ENCODE results near the gene CISTR. TPM values are rescaled to one million over a fixed set of nuclear protein-coding genes. Genes with fewer than 3 reads are reported as not detected.

The CISTR gene
- total RNA-seq, 1 donor from 2014 or later, result not detected

DNA sequence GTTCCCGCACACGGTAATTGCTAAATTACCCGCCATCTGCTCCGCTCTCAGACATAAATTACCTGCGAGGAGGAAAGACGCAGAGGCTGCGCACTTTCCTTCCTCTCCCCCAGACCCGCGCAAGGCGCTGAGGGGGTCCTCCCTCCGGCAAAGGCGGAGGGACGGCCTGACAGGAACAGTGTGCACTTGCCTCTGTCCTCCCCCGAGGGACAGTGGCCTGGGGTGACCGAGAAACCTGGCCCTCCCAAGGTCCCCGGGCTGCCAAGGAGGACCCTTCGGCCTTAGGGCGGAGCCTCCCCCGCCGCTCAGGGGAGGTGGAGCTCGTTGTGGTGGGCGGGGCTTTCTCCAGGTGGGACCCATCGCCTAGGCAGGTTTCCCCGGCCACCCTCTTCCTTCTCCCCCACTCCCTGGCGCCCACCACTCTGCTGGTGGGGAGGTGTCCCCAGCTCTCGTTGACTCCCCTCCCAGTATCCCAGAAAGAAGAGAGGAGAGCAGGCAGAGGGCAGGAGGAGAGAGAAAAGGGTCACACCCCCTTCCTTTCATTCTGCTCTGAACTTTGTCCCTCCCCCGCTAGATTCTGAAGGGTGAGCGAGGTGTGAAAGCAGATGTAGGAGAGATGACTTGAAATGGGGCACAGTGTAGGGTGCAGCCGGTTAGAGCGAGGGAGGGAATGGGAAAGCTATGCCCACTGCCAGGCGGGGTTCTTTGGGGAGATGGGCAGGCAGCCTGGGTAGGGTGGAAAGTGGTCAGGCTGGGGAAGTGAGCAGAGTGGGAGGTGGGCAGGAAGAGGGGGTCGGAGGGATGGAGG, 13.2 kb downstream of the CISTR start:
- TF ChIP-seq, protein P1, sequence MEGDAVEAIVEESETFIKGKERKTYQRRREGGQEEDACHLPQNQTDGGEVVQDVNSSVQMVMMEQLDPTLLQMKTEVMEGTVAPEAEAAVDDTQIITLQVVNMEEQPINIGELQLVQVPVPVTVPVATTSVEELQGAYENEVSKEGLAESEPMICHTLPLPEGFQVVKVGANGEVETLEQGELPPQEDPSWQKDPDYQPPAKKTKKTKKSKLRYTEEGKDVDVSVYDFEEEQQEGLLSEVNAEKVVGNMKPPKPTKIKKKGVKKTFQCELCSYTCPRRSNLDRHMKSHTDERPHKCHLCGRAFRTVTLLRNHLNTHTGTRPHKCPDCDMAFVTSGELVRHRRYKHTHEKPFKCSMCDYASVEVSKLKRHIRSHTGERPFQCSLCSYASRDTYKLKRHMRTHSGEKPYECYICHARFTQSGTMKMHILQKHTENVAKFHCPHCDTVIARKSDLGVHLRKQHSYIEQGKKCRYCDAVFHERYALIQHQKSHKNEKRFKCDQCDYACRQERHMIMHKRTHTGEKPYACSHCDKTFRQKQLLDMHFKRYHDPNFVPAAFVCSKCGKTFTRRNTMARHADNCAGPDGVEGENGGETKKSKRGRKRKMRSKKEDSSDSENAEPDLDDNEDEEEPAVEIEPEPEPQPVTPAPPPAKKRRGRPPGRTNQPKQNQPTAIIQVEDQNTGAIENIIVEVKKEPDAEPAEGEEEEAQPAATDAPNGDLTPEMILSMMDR (conservative IDR thresholded peaks at IDR 0.05; ENCODE audit: low read depth, low read length), result no peak
- DNase-seq (ENCODE audit: low read depth), result no peak
- H3K4me3 ChIP-seq (ENCODE audit: low read depth, low read length), result no peak overlapping the region

DNA sequence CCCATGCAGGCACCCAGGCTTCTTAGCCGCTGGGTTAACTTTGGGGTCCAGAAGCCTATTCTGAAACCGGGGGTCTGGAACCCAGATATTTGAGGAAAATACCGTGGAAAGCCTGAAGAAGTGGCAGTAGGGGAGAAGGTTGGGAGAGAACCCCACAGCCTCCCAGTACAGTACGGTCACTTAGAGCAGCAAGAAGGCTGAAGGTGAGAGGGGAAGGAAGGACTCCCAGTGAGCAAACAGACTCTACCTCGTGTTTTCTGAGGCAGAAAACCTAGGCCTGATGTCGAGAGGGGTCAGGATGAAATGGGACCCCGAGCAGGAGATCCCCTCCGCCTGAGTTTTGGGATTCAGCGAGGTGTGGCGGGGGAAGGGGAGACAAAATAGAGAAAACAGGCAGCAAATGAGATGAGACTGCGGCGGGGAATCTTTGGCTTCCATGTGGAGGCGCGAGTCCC, 13.8 kb downstream of the CISTR start:
- no peak for DNase-seq (ENCODE audit: low read depth)
- no peak overlapping the region for H3K4me3 ChIP-seq (ENCODE audit: low read depth, low read length)
- TF ChIP-seq, protein P1 (conservative IDR thresholded peaks at IDR 0.05; ENCODE audit: low read depth, low read length), result no peak

- H3K4me3 ChIP-seq (ENCODE audit: low read depth, low read length), result no peak overlapping the region
- TF ChIP-seq, protein P1 (conservative IDR thresholded peaks at IDR 0.05; ENCODE audit: low read depth, low read length), result no peak
- no peak for DNase-seq (ENCODE audit: low read depth)
Measured at GRCh38 chr12:53737093-53737808, 14.5 kb downstream of the CISTR start.

DNA sequence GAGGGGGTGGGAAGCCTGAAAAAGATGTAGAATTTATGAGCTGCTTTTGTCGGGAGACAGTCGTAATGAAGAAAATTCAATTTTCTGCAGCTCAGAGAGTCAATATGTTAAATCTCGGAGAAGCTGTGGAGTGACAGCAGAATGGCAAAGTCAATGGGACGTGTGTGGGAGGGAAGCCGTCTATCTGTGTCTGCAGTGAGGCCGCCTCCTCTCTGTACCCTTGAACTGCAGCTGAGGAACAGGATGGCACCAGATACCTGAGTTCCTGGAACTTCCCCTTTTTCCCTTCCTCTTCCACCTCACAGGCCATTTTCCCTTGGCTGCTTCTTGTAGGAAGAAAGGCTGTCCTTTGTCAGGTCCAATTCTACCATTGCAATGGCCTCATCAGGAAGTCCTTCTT, 15.2 kb downstream of the CISTR start:
- no peak for DNase-seq (ENCODE audit: low read depth)
- H3K4me3 ChIP-seq (ENCODE audit: low read depth, low read length), result no peak overlapping the region
- TF ChIP-seq, protein P1 (conservative IDR thresholded peaks at IDR 0.05; ENCODE audit: low read depth, low read length), result no peak

- no peak overlapping the region for H3K4me3 ChIP-seq (ENCODE audit: low read depth, low read length)
- TF ChIP-seq, protein P1 (conservative IDR thresholded peaks at IDR 0.05; ENCODE audit: low read depth, low read length), result no peak
- no peak for DNase-seq (ENCODE audit: low read depth)
Measured at GRCh38 chr12:53735556-53735955, 16.2 kb downstream of the CISTR start.

DNA sequence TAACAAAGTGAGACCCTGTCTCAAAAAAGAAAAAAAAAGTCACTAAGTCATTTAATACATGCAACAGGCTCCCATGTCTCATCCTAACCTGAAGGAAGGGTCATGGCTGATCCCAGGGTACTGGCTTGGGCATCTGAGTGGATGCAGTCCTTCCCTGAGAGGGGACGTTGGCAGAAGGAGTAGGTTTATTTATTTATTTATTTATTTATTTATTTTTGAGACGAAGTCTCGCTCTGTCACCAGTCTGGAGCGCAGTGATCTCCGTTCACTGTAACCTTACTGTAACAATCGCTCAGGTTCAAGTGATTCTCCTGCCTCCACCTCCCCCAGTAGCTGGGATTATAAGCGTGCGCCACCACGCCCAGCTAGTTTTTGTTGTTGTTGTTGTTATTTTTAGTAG, 17.4 kb downstream of the CISTR start:
- no peak for DNase-seq (ENCODE audit: low read depth)
- H3K4me3 ChIP-seq (ENCODE audit: low read depth, low read length), result no peak overlapping the region
- TF ChIP-seq, protein P1 (conservative IDR thresholded peaks at IDR 0.05; ENCODE audit: low read depth, low read length), result no peak
